ENCODE results near the gene KCNE4. TPM values are rescaled to one million over a fixed set of nuclear protein-coding genes. Genes with fewer than 3 reads are reported as not detected.
A peak's percentile ranks its signal among the peaks of the same experiment; 100 is the strongest.

KCNE4 gene
- polyA plus RNA-seq, 4 donors: 0.54 to 2.5 (median 1.5) TPM; not detected in 1

DNA sequence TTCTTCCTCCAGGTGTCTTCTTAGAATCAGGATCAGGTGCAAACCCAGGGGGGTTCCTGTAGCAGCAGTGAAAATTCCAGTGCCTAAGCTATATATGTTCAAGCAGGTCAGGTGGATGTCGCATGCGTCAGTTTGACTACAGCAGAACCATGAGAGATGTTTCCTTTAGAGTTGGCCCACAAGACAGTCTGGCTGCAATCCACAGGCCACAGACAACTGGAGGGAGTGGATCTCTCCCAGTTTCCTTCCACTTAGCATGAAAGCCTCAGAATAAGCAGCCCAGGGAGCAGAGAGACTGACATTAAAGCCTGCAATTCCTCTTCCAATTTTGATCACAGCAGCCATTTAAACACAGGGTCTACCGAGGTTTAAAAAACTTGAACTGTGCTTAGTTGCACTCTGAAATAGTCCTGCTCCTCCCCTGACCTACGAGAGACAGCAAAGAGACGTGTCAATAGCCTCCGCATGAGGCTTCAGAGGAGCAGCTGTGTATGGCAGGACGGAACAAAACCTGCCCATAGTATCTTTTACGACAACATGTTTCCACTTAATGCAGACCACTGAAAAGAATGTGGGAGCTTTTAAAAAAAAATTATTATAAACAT is 988 bp upstream of the KCNE4 start:
- 54 to 57% (median 57%) methylated on average over 8 of the region's 8 CpGs for WGBS, 3 donors
- H3K27ac ChIP-seq (ENCODE audit: low read depth in 1 of 3, low read length in 2 of 3): peak overlapping the region in 1 of 3 donors; percentile 16
- FAIRE-seq (no peak), DNase-seq (no peak)
- no peaks in the 10 kb centered on the region for H3K9me3 ChIP-seq (ENCODE audit: control insufficient read depth in 2 of 2, insufficient read depth in 1 of 2, low read depth in 1 of 2, low read length in 1 of 2)
- H3K36me3 ChIP-seq (ENCODE audit: control insufficient read depth in 3 of 3, insufficient read depth in 2 of 3, low read depth in 1 of 3, low read length in 3 of 3): no peaks in the 10 kb centered on the region
- H3K4me1 ChIP-seq (ENCODE audit: control insufficient read depth in 3 of 3, insufficient read depth in 2 of 3, low read depth in 1 of 3, low read length in 2 of 3): peaks cover 0 to 3% (median 2%) of the 10 kb centered on the region in 3 donors
- H3K27me3 ChIP-seq (ENCODE audit: control insufficient read depth in 3 of 3, insufficient read depth in 3 of 3, low read length in 3 of 3): peaks cover 0 to 4% (median 0%) of the 10 kb centered on the region in 3 donors
- peak overlapping the region in 1 of 3 donors; percentile 47 for H3K4me3 ChIP-seq (ENCODE audit: low read depth in 1 of 3, low read length in 3 of 3)

DNA sequence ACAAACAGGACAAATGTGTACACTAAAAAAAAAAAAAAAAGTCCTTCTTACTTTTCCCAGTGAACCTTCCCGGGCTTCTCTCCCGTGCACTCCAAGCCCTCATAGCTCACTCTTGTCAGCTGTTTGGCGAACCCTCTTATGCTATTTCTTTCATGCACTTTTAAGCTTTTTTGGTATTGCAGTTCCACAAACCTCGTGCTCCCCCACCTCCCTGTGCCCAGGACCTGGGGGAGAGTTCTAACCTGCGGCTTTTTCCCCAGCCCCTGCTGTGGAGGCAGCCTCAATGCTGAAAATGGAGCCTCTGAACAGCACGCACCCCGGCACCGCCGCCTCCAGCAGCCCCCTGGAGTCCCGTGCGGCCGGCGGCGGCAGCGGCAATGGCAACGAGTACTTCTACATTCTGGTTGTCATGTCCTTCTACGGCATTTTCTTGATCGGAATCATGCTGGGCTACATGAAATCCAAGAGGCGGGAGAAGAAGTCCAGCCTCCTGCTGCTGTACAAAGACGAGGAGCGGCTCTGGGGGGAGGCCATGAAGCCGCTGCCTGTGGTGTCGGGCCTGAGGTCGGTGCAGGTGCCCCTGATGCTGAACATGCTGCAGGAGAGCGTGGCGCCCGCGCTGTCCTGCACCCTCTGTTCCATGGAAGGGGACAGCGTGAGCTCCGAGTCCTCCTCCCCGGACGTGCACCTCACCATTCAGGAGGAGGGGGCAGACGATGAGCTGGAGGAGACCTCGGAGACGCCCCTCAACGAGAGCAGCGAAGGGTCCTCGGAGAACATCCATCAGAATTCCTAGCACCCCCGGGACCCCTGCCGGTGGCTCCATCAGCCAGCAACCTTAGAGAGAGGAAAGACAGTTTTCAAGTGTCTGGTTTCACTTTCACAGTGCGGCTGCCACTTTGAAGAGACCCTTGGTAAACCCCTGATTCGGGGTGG is 826 bp downstream of the KCNE4 start:
- WGBS, 3 donors: 63 to 83% (median 74%) methylated on average over 39 to 42 of the region's 42 CpGs
- no peak for FAIRE-seq
- DNase-seq: no peak
- Histone ChIP-seq H3K9me3 (ENCODE audit: control insufficient read depth in 2 of 2, insufficient read depth in 1 of 2, low read depth in 1 of 2, low read length in 1 of 2) (no peaks in the 10 kb centered on the region), H3K27me3 (ENCODE audit: control insufficient read depth in 3 of 3, insufficient read depth in 3 of 3, low read length in 3 of 3) (peaks cover 0 to 4% (median 0%) of the 10 kb centered on the region in 3 donors), H3K4me3 (ENCODE audit: low read depth in 1 of 3, low read length in 3 of 3) (peak overlapping the region in 1 of 3 donors; percentile 47), H3K4me1 (ENCODE audit: control insufficient read depth in 3 of 3, insufficient read depth in 2 of 3, low read depth in 1 of 3, low read length in 2 of 3) (peaks cover 0 to 8% (median 2%) of the 10 kb centered on the region in 3 donors), H3K36me3 (ENCODE audit: control insufficient read depth in 3 of 3, insufficient read depth in 2 of 3, low read depth in 1 of 3, low read length in 3 of 3) (no peaks in the 10 kb centered on the region), H3K27ac (ENCODE audit: low read depth in 1 of 3, low read length in 2 of 3) (peak overlapping the region in 2 of 3 donors; percentile 34 to 85)

GRCh38 chr2:223053484-223054192 is 1.6 kb downstream of the KCNE4 start:
- 68 to 84% (median 75%) methylated on average over 14 of the region's 14 CpGs for WGBS, 3 donors
- no peak for FAIRE-seq
- no peaks in the 10 kb centered on the region for H3K36me3 ChIP-seq (ENCODE audit: control insufficient read depth in 3 of 3, insufficient read depth in 2 of 3, low read depth in 1 of 3, low read length in 3 of 3)
- H3K4me1 ChIP-seq (ENCODE audit: control insufficient read depth in 3 of 3, insufficient read depth in 2 of 3, low read depth in 1 of 3, low read length in 2 of 3): peaks cover 0 to 8% (median 2%) of the 10 kb centered on the region in 3 donors
- H3K9me3 ChIP-seq (ENCODE audit: control insufficient read depth in 2 of 2, insufficient read depth in 1 of 2, low read depth in 1 of 2, low read length in 1 of 2): no peaks in the 10 kb centered on the region
- H3K27ac ChIP-seq (ENCODE audit: low read depth in 1 of 3, low read length in 2 of 3): peak overlapping the region; percentile 36 to 85 (median 56)
- no peak for DNase-seq
- peaks cover 0 to 4% (median 0%) of the 10 kb centered on the region in 3 donors for H3K27me3 ChIP-seq (ENCODE audit: control insufficient read depth in 3 of 3, insufficient read depth in 3 of 3, low read length in 3 of 3)
- H3K4me3 ChIP-seq (ENCODE audit: low read depth in 1 of 3, low read length in 3 of 3): peak overlapping the region in 1 of 3 donors; percentile 47

DNA sequence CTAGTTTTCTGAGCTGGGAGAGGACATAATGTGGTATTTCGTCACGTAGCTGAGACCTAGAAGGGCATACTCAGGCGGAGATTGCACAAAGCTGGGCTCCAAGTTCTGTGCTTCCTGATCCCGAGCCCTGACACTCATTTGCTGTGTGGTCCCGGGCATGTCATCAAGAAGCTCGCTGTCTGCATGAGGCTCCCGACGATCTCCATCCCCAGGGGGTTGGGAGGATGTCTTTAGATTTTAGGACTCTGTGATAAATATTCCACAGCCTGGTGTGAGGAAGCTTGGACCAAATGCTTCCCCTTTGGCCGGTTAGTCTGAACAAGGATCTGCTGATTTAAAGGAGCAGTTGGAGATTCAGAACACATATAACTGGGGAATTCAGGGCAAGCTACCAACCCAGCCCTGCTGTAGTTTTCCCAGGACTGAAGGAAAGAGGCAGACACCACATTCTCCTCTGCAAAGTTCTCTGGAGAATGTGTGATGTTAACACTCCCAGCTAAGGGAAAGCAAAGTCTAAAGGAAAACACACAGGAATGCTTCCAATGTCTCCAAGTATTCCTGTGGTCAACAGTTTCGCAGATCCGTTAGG is 2.3 kb downstream of the KCNE4 start:
- H3K4me3 ChIP-seq (ENCODE audit: low read depth in 1 of 3, low read length in 3 of 3): peak overlapping the region in 1 of 3 donors; percentile 20
- WGBS, 3 donors: 52 to 81% (median 78%) methylated on average over 11 of the region's 11 CpGs
- no peaks in the 10 kb centered on the region for H3K9me3 ChIP-seq (ENCODE audit: control insufficient read depth in 2 of 2, insufficient read depth in 1 of 2, low read depth in 1 of 2, low read length in 1 of 2)
- DNase-seq (no peak), FAIRE-seq (no peak)
- H3K36me3 ChIP-seq (ENCODE audit: control insufficient read depth in 3 of 3, insufficient read depth in 2 of 3, low read depth in 1 of 3, low read length in 3 of 3): no peaks in the 10 kb centered on the region
- H3K27ac ChIP-seq (ENCODE audit: low read depth in 1 of 3, low read length in 2 of 3): peak overlapping the region in 2 of 3 donors; percentile 56 to 85
- H3K4me1 ChIP-seq (ENCODE audit: control insufficient read depth in 3 of 3, insufficient read depth in 2 of 3, low read depth in 1 of 3, low read length in 2 of 3): peaks cover 0 to 8% (median 2%) of the 10 kb centered on the region in 3 donors
- H3K27me3 ChIP-seq (ENCODE audit: control insufficient read depth in 3 of 3, insufficient read depth in 3 of 3, low read length in 3 of 3): peaks cover 0 to 4% (median 0%) of the 10 kb centered on the region in 3 donors

GRCh38 chr2:223055140-223055539 is 3.1 kb downstream of the KCNE4 start:
- peak in 1 of 2 donors; percentile 49 for DNase-seq
- peak overlapping the region in 1 of 3 donors; percentile 28 for H3K27ac ChIP-seq (ENCODE audit: low read depth in 1 of 3, low read length in 2 of 3)
- H3K4me3 ChIP-seq (ENCODE audit: low read depth in 1 of 3, low read length in 3 of 3): no peak overlapping the region
- H3K27me3 ChIP-seq (ENCODE audit: control insufficient read depth in 3 of 3, insufficient read depth in 3 of 3, low read length in 3 of 3): peaks cover 0 to 4% (median 0%) of the 10 kb centered on the region in 3 donors
- H3K4me1 ChIP-seq (ENCODE audit: control insufficient read depth in 3 of 3, insufficient read depth in 2 of 3, low read depth in 1 of 3, low read length in 2 of 3): peaks cover 0 to 8% (median 2%) of the 10 kb centered on the region in 3 donors
- H3K9me3 ChIP-seq (ENCODE audit: control insufficient read depth in 2 of 2, insufficient read depth in 1 of 2, low read depth in 1 of 2, low read length in 1 of 2): no peaks in the 10 kb centered on the region
- no peak for FAIRE-seq
- H3K36me3 ChIP-seq (ENCODE audit: control insufficient read depth in 3 of 3, insufficient read depth in 2 of 3, low read depth in 1 of 3, low read length in 3 of 3): no peaks in the 10 kb centered on the region
- WGBS, 3 donors: 54 to 78% (median 69%) methylated on average over 4 of the region's 4 CpGs

- 52 to 75% (median 68%) methylated on average over 5 of the region's 5 CpGs for WGBS, 3 donors
- Histone ChIP-seq H3K4me1 (ENCODE audit: control insufficient read depth in 3 of 3, insufficient read depth in 2 of 3, low read depth in 1 of 3, low read length in 2 of 3) (peaks cover 0 to 8% (median 2%) of the 10 kb centered on the region in 3 donors), H3K4me3 (ENCODE audit: low read depth in 1 of 3, low read length in 3 of 3) (no peak overlapping the region), H3K27me3 (ENCODE audit: control insufficient read depth in 3 of 3, insufficient read depth in 3 of 3, low read length in 3 of 3) (peaks cover 0 to 4% (median 0%) of the 10 kb centered on the region in 3 donors), H3K36me3 (ENCODE audit: control insufficient read depth in 3 of 3, insufficient read depth in 2 of 3, low read depth in 1 of 3, low read length in 3 of 3) (no peaks in the 10 kb centered on the region), H3K9me3 (ENCODE audit: control insufficient read depth in 2 of 2, insufficient read depth in 1 of 2, low read depth in 1 of 2, low read length in 1 of 2) (no peaks in the 10 kb centered on the region), H3K27ac (ENCODE audit: low read depth in 1 of 3, low read length in 2 of 3) (peak overlapping the region in 2 of 3 donors; percentile 28 to 41)
- FAIRE-seq (no peak), DNase-seq (no peak)
Observed at GRCh38 chr2:223055836-223056235, 3.8 kb downstream of the KCNE4 start.

DNA sequence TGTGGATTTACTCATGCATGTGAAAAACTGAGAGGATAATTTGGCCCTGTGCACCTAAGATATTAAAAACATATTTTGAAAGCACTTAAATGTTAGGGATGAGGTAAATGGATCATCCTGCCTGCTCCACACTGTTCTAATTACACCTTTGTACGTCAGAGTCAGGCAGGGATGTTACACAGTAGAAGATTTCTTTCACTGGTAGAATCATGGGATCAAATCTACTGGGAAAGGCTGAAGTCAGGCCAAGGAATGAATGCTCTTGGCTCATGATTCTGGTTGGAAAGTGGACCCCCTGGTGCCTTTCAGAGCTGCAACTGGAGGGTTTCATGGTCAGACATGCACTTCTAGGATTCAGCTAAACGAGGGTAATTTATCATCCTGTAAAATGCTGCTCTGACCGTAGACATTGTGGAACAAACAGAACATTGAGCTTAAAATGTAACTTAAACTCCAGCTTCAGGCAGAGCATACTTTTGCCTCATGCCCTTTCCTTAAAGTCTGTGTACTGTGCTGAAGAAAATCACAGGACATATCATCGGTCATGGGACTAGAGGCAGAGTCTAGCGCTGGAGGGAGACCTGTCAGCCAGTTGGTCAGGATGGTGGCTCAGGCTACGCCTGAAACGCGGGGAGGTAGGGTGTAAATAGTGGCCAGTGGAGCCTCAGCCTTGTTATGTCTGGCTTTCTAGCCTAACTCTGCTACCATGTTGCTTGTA is 4.9 kb downstream of the KCNE4 start:
- H3K36me3 ChIP-seq (ENCODE audit: control insufficient read depth in 3 of 3, insufficient read depth in 2 of 3, low read depth in 1 of 3, low read length in 3 of 3): no peaks in the 10 kb centered on the region
- H3K4me1 ChIP-seq (ENCODE audit: control insufficient read depth in 3 of 3, insufficient read depth in 2 of 3, low read depth in 1 of 3, low read length in 2 of 3): peaks cover 0 to 8% (median 2%) of the 10 kb centered on the region in 3 donors
- no peaks in the 10 kb centered on the region for H3K9me3 ChIP-seq (ENCODE audit: control insufficient read depth in 2 of 2, insufficient read depth in 1 of 2, low read depth in 1 of 2, low read length in 1 of 2)
- H3K27me3 ChIP-seq (ENCODE audit: control insufficient read depth in 3 of 3, insufficient read depth in 3 of 3, low read length in 3 of 3): peaks cover 0 to 4% (median 0%) of the 10 kb centered on the region in 3 donors
- no peak for FAIRE-seq
- H3K4me3 ChIP-seq (ENCODE audit: low read depth in 1 of 3, low read length in 3 of 3): no peak overlapping the region
- peak overlapping the region in 2 of 3 donors; percentile 35 to 38 for H3K27ac ChIP-seq (ENCODE audit: low read depth in 1 of 3, low read length in 2 of 3)
- no peak for DNase-seq
- 67 to 77% (median 71%) methylated on average over 8 of the region's 8 CpGs for WGBS, 3 donors

Measured in small intestine (tissue), 7 donors.